IMR-90 (cell line): ENCODE results near the gene FXYD6. TPM values are rescaled to one million over a fixed set of nuclear protein-coding genes. Genes with fewer than 3 reads are reported as not detected.

ENCODE experiments used
- ATAC-seq: fragments of 200-7000 bp; cut with Tn5 transposase; 2 replicates; pipeline ENCODE4 v1.9.1; 2020; ENCODE audit warnings: low read depth, mild to moderate bottlenecking, moderate library complexity
- BruUV-seq: library from RNA; stranded (reverse); fragments of 400-500 nt; replicated peaks from 2 replicates; lab custom pipeline; 2021; lab: Mats Ljungman, UMichigan
- CTCF ChIA-PET: fragments of 300-600 bp; formaldehyde crosslinking; extraction: SDS; loops from one replicate; lab custom pipeline; 2021; ENCODE audit warnings: antibody characterized with exemption; lab: Yijun Ruan, JAX
- POLR2A ChIA-PET: fragments of 300-600 bp; sonication (Branson Sonifier 250); formaldehyde crosslinking; loops from one replicate; lab custom pipeline; 2022; ENCODE audit warnings: antibody characterized with exemption; ENCODE audit not compliant: unreplicated experiment; lab: Charles Lee
- DNase-seq: peaks from one replicate; pipeline ENCODE4 v3.0.0; 2013
- H2AFZ ChIP-seq: replicated peaks from 2 replicates; pipeline ENCODE3; 2013; ENCODE audit warnings: low read length, mild to moderate bottlenecking; ENCODE audit not compliant: poor library complexity
- H2AK5ac ChIP-seq: 2 replicates; pipeline ENCODE4 v1.6.1; 2013; ENCODE audit warnings: low read depth, low read length, inconsistent platforms
- H2AK9ac ChIP-seq: replicated peaks from 2 replicates; pipeline ENCODE3; 2013; ENCODE audit warnings: mild to moderate bottlenecking, low read depth, low read length, moderate library complexity; ENCODE audit not compliant: poor library complexity
- H2BK120ac ChIP-seq: 2 replicates; pipeline ENCODE4 v1.6.1; 2013; ENCODE audit warnings: low read depth, low read length, inconsistent platforms
- H2BK15ac ChIP-seq: 3 replicates; pipeline ENCODE4 v1.6.1; 2013; ENCODE audit warnings: low read depth, low read length, inconsistent platforms
- H2BK20ac ChIP-seq: 2 replicates; pipeline ENCODE4 v1.6.1; 2013; ENCODE audit warnings: low read depth, mild to moderate bottlenecking, inconsistent platforms, low read length, moderate library complexity
- H2BK5ac ChIP-seq: 2 replicates; pipeline ENCODE4 v1.6.1; 2013; ENCODE audit warnings: mild to moderate bottlenecking, low read depth, low read length, inconsistent platforms; ENCODE audit not compliant: poor library complexity, severe bottlenecking
- H3K14ac ChIP-seq: replicated peaks from 2 replicates; pipeline ENCODE4 v1.6.1; 2013; ENCODE audit warnings: low read depth, low read length, inconsistent platforms
- H3K18ac ChIP-seq: 2 replicates; pipeline ENCODE4 v1.6.1; 2013; ENCODE audit warnings: low read depth, low read length, control low read depth
- H3K23ac ChIP-seq: 2 replicates; pipeline ENCODE4 v1.6.1; 2013; ENCODE audit warnings: low read depth, low read length, inconsistent platforms
- H3K27ac ChIP-seq: 2 replicates; pipeline ENCODE4 v1.5.1; 2013; ENCODE audit warnings: mild to moderate bottlenecking, control low read depth, low read length; ENCODE audit not compliant: insufficient read depth
- H3K27me3 ChIP-seq: 2 replicates; pipeline ENCODE4 v1.6.1; 2013; ENCODE audit warnings: low read length; ENCODE audit not compliant: control insufficient read depth, insufficient read depth
- H3K36me3 ChIP-seq: 2 replicates; pipeline ENCODE4 v1.6.1; 2013; ENCODE audit warnings: low read length, mixed read lengths; ENCODE audit not compliant: control insufficient read depth, insufficient read depth
- H3K4ac ChIP-seq: 2 replicates; pipeline ENCODE4 v1.6.1; 2013; ENCODE audit warnings: low read depth, low read length, inconsistent platforms
- H3K4me1 ChIP-seq: 2 replicates; pipeline ENCODE4 v1.6.1; 2013; ENCODE audit warnings: low read length, mixed read lengths; ENCODE audit not compliant: control insufficient read depth, insufficient read depth
- H3K4me2 ChIP-seq: 2 replicates; pipeline ENCODE4 v1.6.1; 2013; ENCODE audit warnings: low read depth, mild to moderate bottlenecking, control low read depth, low read length, moderate library complexity
- H3K4me3 ChIP-seq: 2 replicates; pipeline ENCODE4 v1.5.1; 2013; ENCODE audit warnings: low read depth, mild to moderate bottlenecking, control low read depth, low read length, moderate library complexity; ENCODE audit not compliant: insufficient read depth
- H3K56ac ChIP-seq: 2 replicates; pipeline ENCODE4 v1.6.1; 2013; ENCODE audit warnings: low read length, inconsistent platforms; ENCODE audit not compliant: insufficient read depth; ENCODE audit errors: extremely low read depth
- H3K79me1 ChIP-seq, 2 experiments: 2 replicates each; pipeline ENCODE4 v1.6.1; 2013; ENCODE audit warnings: low read length in 2 of 2, inconsistent platforms in 1 of 2, low read depth in 1 of 2
- H3K9ac ChIP-seq: 2 replicates; pipeline ENCODE4 v1.6.1; 2013; ENCODE audit warnings: low read depth, low read length, control low read depth
- H3K9me1 ChIP-seq: 2 replicates; pipeline ENCODE4 v1.6.1; 2013; ENCODE audit warnings: low read length, inconsistent platforms; ENCODE audit not compliant: insufficient read depth
- H3K9me3 ChIP-seq: 2 replicates; pipeline ENCODE4 v1.6.1; 2013; ENCODE audit warnings: low read length; ENCODE audit not compliant: control insufficient read depth, insufficient read depth
- H4K20me1 ChIP-seq: 2 replicates; pipeline ENCODE4 v1.6.1; 2013; ENCODE audit warnings: low read length, inconsistent platforms; ENCODE audit not compliant: insufficient read depth
- H4K5ac ChIP-seq: 2 replicates; pipeline ENCODE4 v1.6.1; 2013; ENCODE audit warnings: mild to moderate bottlenecking, low read depth, low read length, control low read depth
- H4K8ac ChIP-seq, 2 experiments: 2 replicates each; pipeline ENCODE4 v1.6.1; 2013; ENCODE audit warnings: low read depth in 2 of 2, low read length in 2 of 2, control low read depth in 1 of 2, inconsistent platforms in 1 of 2
- H4K91ac ChIP-seq: 2 replicates; pipeline ENCODE4 v1.6.1; 2013; ENCODE audit warnings: low read depth, low read length, inconsistent platforms; ENCODE audit not compliant: insufficient read depth
- BHLHE40 ChIP-seq: fragments of 150-350 bp; IDR thresholded peaks from 2 replicates; pipeline ENCODE4 v1.6.1; 2016; ENCODE audit warnings: mild to moderate bottlenecking, low read depth, low read length
- CEBPB ChIP-seq: IDR thresholded peaks from 2 replicates; pipeline ENCODE4 v1.6.1; 2012; ENCODE audit warnings: low read depth, low read length, improper control_type of control experiment
- CHD1 ChIP-seq: IDR thresholded peaks from 2 replicates; pipeline ENCODE4 v1.6.1; 2012; ENCODE audit warnings: low read depth, low read length, improper control_type of control experiment
- FOS ChIP-seq: fragments of 150-350 bp; IDR thresholded peaks from 2 replicates; pipeline ENCODE4 v1.6.1; 2016; ENCODE audit warnings: low read depth, low read length
- MAFK ChIP-seq: IDR thresholded peaks from 2 replicates; pipeline ENCODE4 v1.6.1; 2012; ENCODE audit warnings: low read depth, low read length, improper control_type of control experiment
- MAZ ChIP-seq: IDR thresholded peaks from 2 replicates; pipeline ENCODE4 v1.6.1; 2012; ENCODE audit warnings: low read depth, mild to moderate bottlenecking, low read length, improper control_type of control experiment, moderate library complexity, borderline replicate concordance
- NFE2L2 ChIP-seq: fragments of 150-350 bp; IDR thresholded peaks from 2 replicates; pipeline ENCODE4 v1.6.1; 2016; ENCODE audit warnings: low read depth, mild to moderate bottlenecking, low read length
- POLR2A ChIP-seq: IDR thresholded peaks from 2 replicates; pipeline ENCODE4 v1.6.1; 2012; ENCODE audit warnings: mild to moderate bottlenecking, low read depth, low read length
- RAD21 ChIP-seq: IDR thresholded peaks from 2 replicates; pipeline ENCODE4 v1.6.1; 2012; ENCODE audit warnings: low read length, improper control_type of control experiment
- RFX5 ChIP-seq: IDR thresholded peaks from 2 replicates; pipeline ENCODE4 v1.8.0; 2012; ENCODE audit warnings: low read depth, mild to moderate bottlenecking, low read length, moderate library complexity
- WGBS, 2 experiments: methylation state at CpG; one replicate each; pipeline versions ENCODE4 v1.1.5 to v1.1.7; 2013; ENCODE audit warnings: missing lambda C conversion rate in 2 of 2; ENCODE audit not compliant: insufficient read length in 1 of 2; ENCODE audit errors: extremely low coverage in 2 of 2; 5-methylcytosine and 5-hydroxymethylcytosine counted together
- dilution Hi-C: fragments of 300-500 bp; cut with HindIII; formaldehyde crosslinking; loops from one replicate; pipeline ENCODE4 v1.14.3; 2018; ENCODE audit warnings: low sequenced_read_pairs; ENCODE audit not compliant: unreplicated experiment
- in situ Hi-C: fragments of 300-500 bp; cut with MboI; formaldehyde crosslinking; loops from 3 replicates; pipeline ENCODE4 v1.14.3; 2019; ENCODE audit warnings: low sequenced_read_pairs, inconsistent platforms, mixed read lengths
- intact Hi-C: fragments of 100-400 bp; cut with micrococcal nuclease; formaldehyde crosslinking; loops from 2 replicates; pipeline ENCODE4 v1.10.0; 2022
- polyA plus RNA-seq, 3 experiments: library from polyadenylated mRNA; depleted of rRNA; stranded (reverse); fragments of >200 nt; gene quantifications; 2 replicates each; pipeline ENCODE4 v1.2.3, GENCODE V29; 2012; ENCODE audit warnings: low replicate concordance in 1 of 3
- total RNA-seq: library from RNA; depleted of rRNA; stranded (reverse); fragments of >200 nt; gene quantifications from 2 replicates; pipeline ENCODE4 v1.2.3, GENCODE V29; 2012
- TF ChIP-seq, protein P1 (sequence below): fragments of 150-350 bp; IDR thresholded peaks from 2 replicates; pipeline ENCODE4 v1.6.1; 2017; ENCODE audit warnings: mild to moderate bottlenecking, antibody characterized with exemption, low read length, low read depth
- TF ChIP-seq, protein P2 (sequence below): conservative IDR thresholded peaks from 2 replicates; pipeline ENCODE4 v1.5.1; 2012; ENCODE audit warnings: mild to moderate bottlenecking, low read depth, low read length, improper control_type of control experiment

FXYD6 gene
- total and polyA plus RNA-seq, 2 of the 4 experiments (the other 2 are of a cell fraction), result 0.32 TPM; not detected in 1

DNA sequence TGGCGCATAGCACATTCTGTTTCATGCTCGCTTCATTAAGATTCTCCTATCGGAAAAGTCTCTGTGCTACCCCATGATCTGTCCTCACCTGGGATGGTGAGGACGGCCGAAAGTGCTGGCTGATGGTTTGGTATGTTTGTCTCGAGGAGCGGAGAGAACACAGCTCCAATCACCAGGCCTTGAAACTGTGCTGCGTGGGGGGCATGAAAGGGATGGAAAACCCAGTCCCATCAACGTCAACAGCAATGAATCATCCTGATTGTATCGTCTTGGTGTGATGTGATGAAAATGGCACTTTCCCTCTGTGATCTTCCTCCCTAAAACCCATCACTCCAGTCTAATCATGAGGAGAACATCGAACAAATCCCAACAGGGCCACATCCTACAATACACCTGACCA, 8.4 kb downstream of the FXYD6 start (continued):
- TF ChIP-seq RFX5 (no peak), RAD21 (no peak)
- TF ChIP-seq, protein P1, sequence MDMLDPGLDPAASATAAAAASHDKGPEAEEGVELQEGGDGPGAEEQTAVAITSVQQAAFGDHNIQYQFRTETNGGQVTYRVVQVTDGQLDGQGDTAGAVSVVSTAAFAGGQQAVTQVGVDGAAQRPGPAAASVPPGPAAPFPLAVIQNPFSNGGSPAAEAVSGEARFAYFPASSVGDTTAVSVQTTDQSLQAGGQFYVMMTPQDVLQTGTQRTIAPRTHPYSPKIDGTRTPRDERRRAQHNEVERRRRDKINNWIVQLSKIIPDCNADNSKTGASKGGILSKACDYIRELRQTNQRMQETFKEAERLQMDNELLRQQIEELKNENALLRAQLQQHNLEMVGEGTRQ, result no peak

DNA sequence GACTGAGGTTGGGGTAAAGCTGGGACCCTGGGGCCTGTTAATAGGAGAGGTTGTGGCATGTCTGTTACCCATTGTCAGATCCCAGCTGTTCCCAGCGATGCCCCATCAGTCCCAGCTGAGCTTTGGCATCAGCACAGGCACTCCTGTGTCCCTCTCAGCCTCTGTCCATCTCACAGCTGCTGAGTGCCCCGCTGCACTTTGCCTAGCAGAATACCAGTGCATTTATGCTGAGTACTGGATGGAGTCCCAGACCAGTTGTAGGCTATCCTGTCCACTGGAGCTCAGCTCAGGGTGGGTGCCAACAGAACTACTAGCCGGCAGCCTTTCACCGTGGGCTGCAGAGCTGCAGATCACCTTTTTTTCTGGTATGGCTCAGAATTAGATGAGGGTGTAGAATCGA, 9.9 kb downstream of the FXYD6 start:
- no peaks in the 10 kb centered on the region for H3K9me1 ChIP-seq
- no peak for DNase-seq
- H3K27me3 ChIP-seq, result no peaks in the 10 kb centered on the region; the same call in 1 of the 2 replicates
- no peaks in the 10 kb centered on the region for H3K79me1 ChIP-seq
- no peak overlapping the region for H3K27ac ChIP-seq
- no peak overlapping the region for H2BK120ac ChIP-seq
- no TSS peak for BruUV-seq
- H3K56ac ChIP-seq, result no peak overlapping the region
- H3K4me1 ChIP-seq, result no peaks in the 10 kb centered on the region
- no peak overlapping the region for H4K8ac ChIP-seq
- H4K5ac ChIP-seq, result no peak overlapping the region
- WGBS, 2 experiments, result no CpG with 5 or more reads among the region's 5 CpGs
- H4K20me1 ChIP-seq, result no peaks in the 10 kb centered on the region
- no peak overlapping the region for H3K23ac ChIP-seq
- H3K9ac ChIP-seq, result no peak overlapping the region
- H3K14ac ChIP-seq, result no peak overlapping the region
- no peak overlapping the region for H2AK5ac ChIP-seq
- no peak overlapping the region for H2BK15ac ChIP-seq
- H3K4me3 ChIP-seq, result no peak overlapping the region
- no peak overlapping the region for H2BK5ac ChIP-seq
- dilution Hi-C loops, result no loop called here
- no peak overlapping the region for H2AFZ ChIP-seq
- H3K9me3 ChIP-seq, result no peaks in the 10 kb centered on the region
- intact Hi-C loops, result no loop called here
- POLR2A ChIA-PET, result no interaction called here
- in situ Hi-C loops, result no loop called here
- H4K91ac ChIP-seq, result no peak overlapping the region
- no peak overlapping the region for H3K4ac ChIP-seq
- TF ChIP-seq, protein P1, result no peak
- TF ChIP-seq CHD1 (no peak), FOS (no peak), MAFK (no peak), POLR2A (no peak), MAZ (no peak), NFE2L2 (no peak), BHLHE40 (no peak), CEBPB (no peak)
- TF ChIP-seq, protein P2, sequence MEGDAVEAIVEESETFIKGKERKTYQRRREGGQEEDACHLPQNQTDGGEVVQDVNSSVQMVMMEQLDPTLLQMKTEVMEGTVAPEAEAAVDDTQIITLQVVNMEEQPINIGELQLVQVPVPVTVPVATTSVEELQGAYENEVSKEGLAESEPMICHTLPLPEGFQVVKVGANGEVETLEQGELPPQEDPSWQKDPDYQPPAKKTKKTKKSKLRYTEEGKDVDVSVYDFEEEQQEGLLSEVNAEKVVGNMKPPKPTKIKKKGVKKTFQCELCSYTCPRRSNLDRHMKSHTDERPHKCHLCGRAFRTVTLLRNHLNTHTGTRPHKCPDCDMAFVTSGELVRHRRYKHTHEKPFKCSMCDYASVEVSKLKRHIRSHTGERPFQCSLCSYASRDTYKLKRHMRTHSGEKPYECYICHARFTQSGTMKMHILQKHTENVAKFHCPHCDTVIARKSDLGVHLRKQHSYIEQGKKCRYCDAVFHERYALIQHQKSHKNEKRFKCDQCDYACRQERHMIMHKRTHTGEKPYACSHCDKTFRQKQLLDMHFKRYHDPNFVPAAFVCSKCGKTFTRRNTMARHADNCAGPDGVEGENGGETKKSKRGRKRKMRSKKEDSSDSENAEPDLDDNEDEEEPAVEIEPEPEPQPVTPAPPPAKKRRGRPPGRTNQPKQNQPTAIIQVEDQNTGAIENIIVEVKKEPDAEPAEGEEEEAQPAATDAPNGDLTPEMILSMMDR, result no peak
- H2AK9ac ChIP-seq, result no peak overlapping the region
- CTCF ChIA-PET, result interaction anchor here (0.7 kb wide), 1 partner anchor 80 kb away, joined by 3 read pairs; no protein-coding TSS in a partner anchor
- no peak overlapping the region for H3K18ac ChIP-seq
- ATAC-seq, result no peak
- H2BK20ac ChIP-seq, result no peak overlapping the region
- no peaks in the 10 kb centered on the region for H3K36me3 ChIP-seq
- no peak overlapping the region for H3K4me2 ChIP-seq
